IMR-90 (cell line): ENCODE results near the gene PRKAR1B. TPM values are rescaled to one million over a fixed set of nuclear protein-coding genes. Genes with fewer than 3 reads are reported as not detected.
A peak's percentile ranks its signal among the peaks of the same experiment; 100 is the strongest.

ENCODE experiments used
- ATAC-seq: fragments of 200-7000 bp; cut with Tn5 transposase; 2 replicates; pipeline ENCODE4 v1.9.1; 2020; ENCODE audit warnings: low read depth, mild to moderate bottlenecking, moderate library complexity
- BruUV-seq: library from RNA; stranded (reverse); fragments of 400-500 nt; replicated peaks from 2 replicates; lab custom pipeline; 2021; lab: Mats Ljungman, UMichigan
- CTCF ChIA-PET: fragments of 300-600 bp; formaldehyde crosslinking; extraction: SDS; loops from one replicate; lab custom pipeline; 2021; ENCODE audit warnings: antibody characterized with exemption; lab: Yijun Ruan, JAX
- POLR2A ChIA-PET: fragments of 300-600 bp; sonication (Branson Sonifier 250); formaldehyde crosslinking; loops from one replicate; lab custom pipeline; 2022; ENCODE audit warnings: antibody characterized with exemption; ENCODE audit not compliant: unreplicated experiment; lab: Charles Lee
- DNase-seq: peaks from one replicate; pipeline ENCODE4 v3.0.0; 2013
- H2AFZ ChIP-seq: replicated peaks from 2 replicates; pipeline ENCODE3; 2013; ENCODE audit warnings: low read length, mild to moderate bottlenecking; ENCODE audit not compliant: poor library complexity
- H2AK5ac ChIP-seq: 2 replicates; pipeline ENCODE4 v1.6.1; 2013; ENCODE audit warnings: low read depth, low read length, inconsistent platforms
- H2AK9ac ChIP-seq: replicated peaks from 2 replicates; pipeline ENCODE3; 2013; ENCODE audit warnings: mild to moderate bottlenecking, low read depth, low read length, moderate library complexity; ENCODE audit not compliant: poor library complexity
- H2BK120ac ChIP-seq: 2 replicates; pipeline ENCODE4 v1.6.1; 2013; ENCODE audit warnings: low read depth, low read length, inconsistent platforms
- H2BK15ac ChIP-seq: 3 replicates; pipeline ENCODE4 v1.6.1; 2013; ENCODE audit warnings: low read depth, low read length, inconsistent platforms
- H2BK20ac ChIP-seq: 2 replicates; pipeline ENCODE4 v1.6.1; 2013; ENCODE audit warnings: low read depth, mild to moderate bottlenecking, inconsistent platforms, low read length, moderate library complexity
- H2BK5ac ChIP-seq: 2 replicates; pipeline ENCODE4 v1.6.1; 2013; ENCODE audit warnings: mild to moderate bottlenecking, low read depth, low read length, inconsistent platforms; ENCODE audit not compliant: poor library complexity, severe bottlenecking
- H3K14ac ChIP-seq: replicated peaks from 2 replicates; pipeline ENCODE4 v1.6.1; 2013; ENCODE audit warnings: low read depth, low read length, inconsistent platforms
- H3K18ac ChIP-seq: 2 replicates; pipeline ENCODE4 v1.6.1; 2013; ENCODE audit warnings: low read depth, low read length, control low read depth
- H3K23ac ChIP-seq: 2 replicates; pipeline ENCODE4 v1.6.1; 2013; ENCODE audit warnings: low read depth, low read length, inconsistent platforms
- H3K27ac ChIP-seq: 2 replicates; pipeline ENCODE4 v1.5.1; 2013; ENCODE audit warnings: mild to moderate bottlenecking, control low read depth, low read length; ENCODE audit not compliant: insufficient read depth
- H3K27me3 ChIP-seq: 2 replicates; pipeline ENCODE4 v1.6.1; 2013; ENCODE audit warnings: low read length; ENCODE audit not compliant: control insufficient read depth, insufficient read depth
- H3K36me3 ChIP-seq: 2 replicates; pipeline ENCODE4 v1.6.1; 2013; ENCODE audit warnings: low read length, mixed read lengths; ENCODE audit not compliant: control insufficient read depth, insufficient read depth
- H3K4ac ChIP-seq: 2 replicates; pipeline ENCODE4 v1.6.1; 2013; ENCODE audit warnings: low read depth, low read length, inconsistent platforms
- H3K4me1 ChIP-seq: 2 replicates; pipeline ENCODE4 v1.6.1; 2013; ENCODE audit warnings: low read length, mixed read lengths; ENCODE audit not compliant: control insufficient read depth, insufficient read depth
- H3K4me2 ChIP-seq: 2 replicates; pipeline ENCODE4 v1.6.1; 2013; ENCODE audit warnings: low read depth, mild to moderate bottlenecking, control low read depth, low read length, moderate library complexity
- H3K4me3 ChIP-seq: 2 replicates; pipeline ENCODE4 v1.5.1; 2013; ENCODE audit warnings: low read depth, mild to moderate bottlenecking, control low read depth, low read length, moderate library complexity; ENCODE audit not compliant: insufficient read depth
- H3K56ac ChIP-seq: 2 replicates; pipeline ENCODE4 v1.6.1; 2013; ENCODE audit warnings: low read length, inconsistent platforms; ENCODE audit not compliant: insufficient read depth; ENCODE audit errors: extremely low read depth
- H3K79me1 ChIP-seq, 2 experiments: 2 replicates each; pipeline ENCODE4 v1.6.1; 2013; ENCODE audit warnings: low read length in 2 of 2, inconsistent platforms in 1 of 2, low read depth in 1 of 2
- H3K9ac ChIP-seq: 2 replicates; pipeline ENCODE4 v1.6.1; 2013; ENCODE audit warnings: low read depth, low read length, control low read depth
- H3K9me1 ChIP-seq: 2 replicates; pipeline ENCODE4 v1.6.1; 2013; ENCODE audit warnings: low read length, inconsistent platforms; ENCODE audit not compliant: insufficient read depth
- H3K9me3 ChIP-seq: 2 replicates; pipeline ENCODE4 v1.6.1; 2013; ENCODE audit warnings: low read length; ENCODE audit not compliant: control insufficient read depth, insufficient read depth
- H4K20me1 ChIP-seq: 2 replicates; pipeline ENCODE4 v1.6.1; 2013; ENCODE audit warnings: low read length, inconsistent platforms; ENCODE audit not compliant: insufficient read depth
- H4K5ac ChIP-seq: 2 replicates; pipeline ENCODE4 v1.6.1; 2013; ENCODE audit warnings: mild to moderate bottlenecking, low read depth, low read length, control low read depth
- H4K8ac ChIP-seq, 2 experiments: 2 replicates each; pipeline ENCODE4 v1.6.1; 2013; ENCODE audit warnings: low read depth in 2 of 2, low read length in 2 of 2, control low read depth in 1 of 2, inconsistent platforms in 1 of 2
- H4K91ac ChIP-seq: 2 replicates; pipeline ENCODE4 v1.6.1; 2013; ENCODE audit warnings: low read depth, low read length, inconsistent platforms; ENCODE audit not compliant: insufficient read depth
- CHD1 ChIP-seq: IDR thresholded peaks from 2 replicates; pipeline ENCODE4 v1.6.1; 2012; ENCODE audit warnings: low read depth, low read length, improper control_type of control experiment
- FOS ChIP-seq: fragments of 150-350 bp; IDR thresholded peaks from 2 replicates; pipeline ENCODE4 v1.6.1; 2016; ENCODE audit warnings: low read depth, low read length
- MAFK ChIP-seq: IDR thresholded peaks from 2 replicates; pipeline ENCODE4 v1.6.1; 2012; ENCODE audit warnings: low read depth, low read length, improper control_type of control experiment
- MXI1 ChIP-seq: IDR thresholded peaks from 2 replicates; pipeline ENCODE4 v1.6.1; 2012; ENCODE audit warnings: low read depth, mild to moderate bottlenecking, low read length, moderate library complexity, borderline replicate concordance
- NFE2L2 ChIP-seq: fragments of 150-350 bp; IDR thresholded peaks from 2 replicates; pipeline ENCODE4 v1.6.1; 2016; ENCODE audit warnings: low read depth, mild to moderate bottlenecking, low read length
- RCOR1 ChIP-seq: IDR thresholded peaks from 2 replicates; pipeline ENCODE4 v1.6.1; 2012; ENCODE audit warnings: mild to moderate bottlenecking, low read length, improper control_type of control experiment; ENCODE audit not compliant: insufficient replicate concordance
- RFX5 ChIP-seq: IDR thresholded peaks from 2 replicates; pipeline ENCODE4 v1.8.0; 2012; ENCODE audit warnings: low read depth, mild to moderate bottlenecking, low read length, moderate library complexity
- SMC3 ChIP-seq: fragments of 150-350 bp; IDR thresholded peaks from 2 replicates; pipeline ENCODE4 v1.6.1; 2016; ENCODE audit warnings: low read depth, mild to moderate bottlenecking, antibody characterized with exemption, low read length, moderate library complexity
- WGBS, 2 experiments: methylation state at CpG; one replicate each; pipeline versions ENCODE4 v1.1.5 to v1.1.7; 2013; ENCODE audit warnings: missing lambda C conversion rate in 2 of 2; ENCODE audit not compliant: insufficient read length in 1 of 2; ENCODE audit errors: extremely low coverage in 2 of 2; 5-methylcytosine and 5-hydroxymethylcytosine counted together
- dilution Hi-C: fragments of 300-500 bp; cut with HindIII; formaldehyde crosslinking; loops from one replicate; pipeline ENCODE4 v1.14.3; 2018; ENCODE audit warnings: low sequenced_read_pairs; ENCODE audit not compliant: unreplicated experiment
- in situ Hi-C: fragments of 300-500 bp; cut with MboI; formaldehyde crosslinking; loops from 3 replicates; pipeline ENCODE4 v1.14.3; 2019; ENCODE audit warnings: low sequenced_read_pairs, inconsistent platforms, mixed read lengths
- intact Hi-C: fragments of 100-400 bp; cut with micrococcal nuclease; formaldehyde crosslinking; loops from 2 replicates; pipeline ENCODE4 v1.10.0; 2022
- polyA plus RNA-seq, 3 experiments: library from polyadenylated mRNA; depleted of rRNA; stranded (reverse); fragments of >200 nt; gene quantifications; 2 replicates each; pipeline ENCODE4 v1.2.3, GENCODE V29; 2012; ENCODE audit warnings: low replicate concordance in 1 of 3
- total RNA-seq: library from RNA; depleted of rRNA; stranded (reverse); fragments of >200 nt; gene quantifications from 2 replicates; pipeline ENCODE4 v1.2.3, GENCODE V29; 2012
- TF ChIP-seq, protein P1 (sequence below): fragments of 150-350 bp; IDR thresholded peaks from 2 replicates; pipeline ENCODE4 v1.6.1; 2017; ENCODE audit warnings: mild to moderate bottlenecking, antibody characterized with exemption, low read length, low read depth
- TF ChIP-seq, protein P2 (sequence below): fragments of 150-350 bp; IDR thresholded peaks from 2 replicates; pipeline ENCODE4 v1.6.1; 2016; ENCODE audit warnings: low read depth, mild to moderate bottlenecking, low read length, moderate library complexity, borderline replicate concordance

PRKAR1B gene
- total and polyA plus RNA-seq, 2 of the 4 experiments (the other 2 are of a cell fraction): 15.2 to 20.2 TPM

DNA sequence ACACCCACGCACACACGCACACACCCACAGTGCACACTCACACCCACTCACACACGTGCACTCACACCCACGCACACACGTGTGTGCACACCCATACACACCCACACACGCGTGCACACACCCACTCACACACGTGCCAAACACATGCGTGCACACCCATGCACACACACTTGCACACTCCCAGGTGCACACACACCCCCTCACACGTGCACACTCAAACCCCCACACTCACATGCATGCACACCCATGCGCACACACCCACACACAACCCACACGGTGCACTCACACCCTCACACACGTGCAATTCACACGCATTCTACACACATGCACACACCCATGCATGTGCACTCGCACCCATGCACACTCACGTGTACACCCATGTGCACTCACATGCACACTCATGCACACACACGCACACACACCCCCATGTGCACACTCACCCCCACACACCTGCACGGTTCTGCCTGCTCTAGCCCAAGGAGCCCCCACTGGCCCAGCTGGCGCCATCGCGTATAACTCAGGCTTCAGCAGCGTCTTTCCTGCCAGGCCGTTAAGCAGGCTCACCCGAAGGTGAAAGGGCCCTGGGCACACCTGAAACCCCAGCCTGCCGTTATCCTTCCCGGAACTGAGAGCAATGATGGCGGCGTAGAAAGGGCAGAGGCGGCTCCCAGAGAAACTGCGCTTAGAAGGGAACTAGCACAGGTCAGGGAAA, 143.5 kb downstream of the PRKAR1B start:
- dilution Hi-C loops: no loop called here
- ATAC-seq: no peak
- no TSS peak for BruUV-seq

More for the DNA sequence above, 143.5 kb downstream of the PRKAR1B start:
- Histone ChIP-seq H3K18ac (no peak overlapping the region), H2AK5ac (no peak overlapping the region), H4K20me1 (no peaks in the 10 kb centered on the region; the same call in 1 of the 2 replicates), H3K9me3 (peaks cover 7% of the 10 kb centered on the region; the same call in 1 of the 2 replicates), H3K27ac (no peak overlapping the region), H3K9ac (no peak overlapping the region), H2BK15ac (no peak overlapping the region), H3K9me1 (peaks cover 11% of the 10 kb centered on the region), H2BK120ac (no peak overlapping the region), H3K4me2 (no peak overlapping the region), H2BK5ac (no peak overlapping the region), H2AK9ac (peak overlapping the region; percentile 55), H2BK20ac (no peak overlapping the region), H4K8ac (no peak overlapping the region), H3K36me3 (no peaks in the 10 kb centered on the region; the same call in 1 of the 2 replicates), H4K91ac (no peak overlapping the region), H3K79me1 (no peaks in the 10 kb centered on the region), H3K14ac (no peak overlapping the region), H2AFZ (peak overlapping the region; percentile 21), H3K4ac (no peak overlapping the region), H3K4me3 (no peak overlapping the region), H3K4me1 (peaks cover 10% of the 10 kb centered on the region), H4K5ac (no peak overlapping the region), H3K56ac (no peak overlapping the region), H3K23ac (no peak overlapping the region), H3K27me3 (no peaks in the 10 kb centered on the region)
- WGBS, 2 experiments: 86% methylated on average over 18 of the region's 30 CpGs; no CpG with 5 or more reads in 1 of the 2 experiments
- DNase-seq: no peak
- TF ChIP-seq, protein P1, sequence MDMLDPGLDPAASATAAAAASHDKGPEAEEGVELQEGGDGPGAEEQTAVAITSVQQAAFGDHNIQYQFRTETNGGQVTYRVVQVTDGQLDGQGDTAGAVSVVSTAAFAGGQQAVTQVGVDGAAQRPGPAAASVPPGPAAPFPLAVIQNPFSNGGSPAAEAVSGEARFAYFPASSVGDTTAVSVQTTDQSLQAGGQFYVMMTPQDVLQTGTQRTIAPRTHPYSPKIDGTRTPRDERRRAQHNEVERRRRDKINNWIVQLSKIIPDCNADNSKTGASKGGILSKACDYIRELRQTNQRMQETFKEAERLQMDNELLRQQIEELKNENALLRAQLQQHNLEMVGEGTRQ: no peak
- no peak for TF ChIP-seq RFX5
- no peak for TF ChIP-seq SMC3
- no peak for TF ChIP-seq FOS
- TF ChIP-seq MXI1: no peak
- no peak for TF ChIP-seq MAFK
- TF ChIP-seq, protein P2, sequence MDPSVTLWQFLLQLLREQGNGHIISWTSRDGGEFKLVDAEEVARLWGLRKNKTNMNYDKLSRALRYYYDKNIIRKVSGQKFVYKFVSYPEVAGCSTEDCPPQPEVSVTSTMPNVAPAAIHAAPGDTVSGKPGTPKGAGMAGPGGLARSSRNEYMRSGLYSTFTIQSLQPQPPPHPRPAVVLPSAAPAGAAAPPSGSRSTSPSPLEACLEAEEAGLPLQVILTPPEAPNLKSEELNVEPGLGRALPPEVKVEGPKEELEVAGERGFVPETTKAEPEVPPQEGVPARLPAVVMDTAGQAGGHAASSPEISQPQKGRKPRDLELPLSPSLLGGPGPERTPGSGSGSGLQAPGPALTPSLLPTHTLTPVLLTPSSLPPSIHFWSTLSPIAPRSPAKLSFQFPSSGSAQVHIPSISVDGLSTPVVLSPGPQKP: no peak
- no peak for TF ChIP-seq RCOR1
- no peak for TF ChIP-seq CHD1
- TF ChIP-seq NFE2L2: no peak
- POLR2A ChIA-PET: no interaction called here
- intact Hi-C loops (no loop called here), in situ Hi-C loops (no loop called here)
- CTCF ChIA-PET: no interaction called here
